Natural killer cell treated with Interleukin-12 subunit alpha and Interleukin-12 subunit beta and Interleukin-15 and Interleukin-18, amount 100 ng/mL, for 72 hours (primary cell): ENCODE results near the gene PTAR1. TPM values are rescaled to one million over a fixed set of nuclear protein-coding genes. Genes with fewer than 3 reads are reported as not detected.

Experiments
- ATAC-seq, 2 donors: fragments of 150-1000 bp; cut with Tn5 transposase in 1 of 2; sonication (Bioruptor Pico), chemical (Tn5 transposase) in 1 of 2; 2 replicates each; pipeline ENCODE4 v1.10.0; 2021
- DNase-seq: peaks from one replicate; pipeline ENCODE4 v3.0.0; 2022; ENCODE audit warnings: low spot score
- H3K27ac Mint-ChIP-seq, 2 donors: 1 replicate in 1 of 2; 2 replicates in 1 of 2; pipeline ENCODE4 v1.8.0; 2022; ENCODE audit warnings: mixed read lengths in 2 of 2, mild to moderate bottlenecking in 1 of 2, moderate library complexity in 1 of 2
- H3K27me3 Mint-ChIP-seq, 2 donors: 1 replicate in 1 of 2; 2 replicates in 1 of 2; pipeline ENCODE4 v1.8.0; 2022; ENCODE audit warnings: mixed read lengths in 2 of 2
- H3K36me3 Mint-ChIP-seq: one replicate; pipeline ENCODE4 v1.8.0; 2022; ENCODE audit warnings: mixed read lengths
- H3K4me1 Mint-ChIP-seq, 2 donors: 1 replicate in 1 of 2; 2 replicates in 1 of 2; pipeline ENCODE4 v1.8.0; 2022; ENCODE audit warnings: low read depth in 2 of 2, mixed read lengths in 2 of 2, mild to moderate bottlenecking in 1 of 2
- H3K4me3 Mint-ChIP-seq: one replicate; pipeline ENCODE4 v1.8.0; 2022; ENCODE audit warnings: mixed read lengths
- H3K9me3 Mint-ChIP-seq: 2 replicates; pipeline ENCODE4 v1.8.0; 2022; ENCODE audit warnings: mixed read lengths
- total RNA-seq, 2 donors: library from RNA; stranded (reverse); gene quantifications; one replicate each; pipeline ENCODE4 v1.2.3, GENCODE V29; 2022

The PTAR1 gene
- total RNA-seq, 2 donors from 2014 or later, result 34.8 to 52.1 TPM

DNA sequence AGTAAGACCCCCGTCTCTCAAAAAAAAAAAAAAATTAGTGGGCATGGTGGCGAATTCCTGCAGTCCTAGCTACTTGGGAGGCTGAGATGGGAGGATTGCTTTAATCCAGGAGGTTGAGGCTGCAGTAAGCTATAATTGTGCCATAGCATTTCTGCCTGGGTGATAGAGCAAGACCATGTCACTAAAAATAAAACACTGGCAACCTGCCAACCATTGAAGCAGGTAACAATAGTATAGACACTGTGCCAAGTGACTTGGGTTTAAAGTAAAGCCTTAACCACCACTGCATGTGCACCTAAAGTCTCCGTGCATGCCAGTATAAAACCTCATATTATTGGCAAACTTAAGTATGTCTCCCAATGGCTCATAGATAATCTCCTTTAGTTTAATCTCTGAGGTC, 84.2 kb downstream of the PTAR1 start:
- H3K27ac Mint-ChIP-seq, result no peak overlapping the region
- peaks cover 0 to 14% of the 10 kb centered on the region in 2 donors for H3K4me1 Mint-ChIP-seq
- H3K4me3 Mint-ChIP-seq, result no peak overlapping the region
- no peak for ATAC-seq
- no peaks in the 10 kb centered on the region for H3K9me3 Mint-ChIP-seq
- DNase-seq, result no peak
- no peaks in the 10 kb centered on the region for H3K36me3 Mint-ChIP-seq
- peaks cover 14 to 34% of the 10 kb centered on the region in 2 donors for H3K27me3 Mint-ChIP-seq

DNA sequence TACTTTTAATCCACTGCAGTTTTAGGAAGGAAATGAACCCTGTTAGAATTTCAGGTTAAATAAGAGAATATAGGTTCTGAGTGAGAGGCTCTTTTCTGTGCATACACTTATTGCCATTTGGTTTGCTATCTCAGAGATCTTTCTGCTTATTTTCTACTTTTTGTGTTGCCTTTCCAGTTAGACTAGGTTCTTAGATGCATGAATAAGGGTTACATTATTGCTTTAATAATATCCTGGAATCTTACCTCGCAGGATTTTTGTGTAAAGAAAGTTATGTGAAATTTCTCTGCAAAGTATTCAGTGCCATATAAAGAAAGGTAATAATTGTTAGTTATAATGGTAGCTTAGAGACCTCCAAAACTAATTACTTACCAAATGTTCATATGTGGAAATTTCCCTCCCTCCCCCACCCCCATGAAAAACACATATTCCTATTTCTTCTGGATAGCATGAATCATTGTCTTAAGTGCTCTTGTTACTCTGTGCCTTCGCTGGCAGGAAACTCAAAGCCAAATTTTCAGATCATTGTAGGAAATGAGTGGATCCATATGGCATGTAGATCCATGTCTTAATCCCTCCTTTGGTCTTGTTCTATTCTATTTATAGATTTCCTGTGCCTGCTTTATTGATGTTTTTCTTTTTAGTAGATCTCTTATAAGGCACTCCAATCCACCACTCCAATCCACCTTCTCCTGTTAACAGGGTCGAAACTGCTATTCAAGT, 84.9 kb downstream of the PTAR1 start:
- Mint-ChIP-seq H3K27me3 (peaks cover 17 to 41% of the 10 kb centered on the region in 2 donors), H3K36me3 (no peaks in the 10 kb centered on the region), H3K4me1 (peaks cover 0 to 14% of the 10 kb centered on the region in 2 donors), H3K27ac (no peak overlapping the region), H3K4me3 (no peak overlapping the region), H3K9me3 (no peaks in the 10 kb centered on the region)
- ATAC-seq (no peak), DNase-seq (no peak)

DNA sequence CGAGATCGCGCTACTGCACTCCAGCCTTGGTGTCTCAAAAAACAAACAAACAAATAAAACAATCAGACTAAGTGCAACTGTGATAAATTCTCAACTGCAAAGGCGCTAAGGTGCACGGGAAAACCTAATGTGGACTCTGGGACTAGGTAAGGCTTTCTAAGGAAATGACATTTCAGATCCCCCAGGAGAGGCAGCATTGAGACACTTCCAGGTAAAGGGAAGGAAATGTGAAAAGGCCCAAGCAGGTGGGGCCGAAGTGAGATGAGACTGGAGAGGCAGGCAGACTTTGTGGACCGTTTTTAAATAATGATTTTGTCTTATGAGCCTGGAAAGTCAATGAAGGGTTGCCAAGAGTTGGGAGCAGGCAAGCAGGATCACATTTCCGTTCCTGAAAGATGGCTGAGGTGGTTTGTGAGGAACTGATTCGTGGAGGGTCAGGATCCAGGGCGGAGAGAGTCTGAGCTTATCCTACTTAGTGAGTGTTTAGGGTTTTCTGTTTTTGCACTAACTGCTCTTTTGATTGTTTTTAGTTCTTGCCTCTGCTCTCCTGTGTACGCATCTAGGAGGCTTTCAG, 85.6 kb downstream of the PTAR1 start:
- no peak for DNase-seq
- H3K9me3 Mint-ChIP-seq, result no peaks in the 10 kb centered on the region
- peaks cover 0 to 14% of the 10 kb centered on the region in 2 donors for H3K4me1 Mint-ChIP-seq
- ATAC-seq, result no peak
- H3K27me3 Mint-ChIP-seq, result peaks cover 17 to 42% of the 10 kb centered on the region in 2 donors
- no peaks in the 10 kb centered on the region for H3K36me3 Mint-ChIP-seq
- H3K27ac Mint-ChIP-seq, result no peak overlapping the region
- H3K4me3 Mint-ChIP-seq, result no peak overlapping the region

DNA sequence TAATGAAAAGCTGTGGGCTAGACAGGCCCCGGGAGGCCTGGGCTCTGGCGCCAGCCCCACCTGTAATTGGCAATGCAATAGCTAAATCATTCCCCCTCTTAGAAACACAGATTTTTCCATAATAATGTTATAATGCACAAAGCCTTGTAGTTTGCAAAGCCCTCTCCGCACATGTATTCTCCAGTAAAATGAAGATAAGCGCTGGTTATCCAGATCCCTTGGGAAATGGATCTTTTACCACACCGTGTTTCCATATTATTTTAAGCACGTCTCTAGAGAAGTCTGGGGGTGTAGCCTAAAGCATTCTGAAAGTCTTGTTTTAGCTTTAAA, 86.5 kb downstream of the PTAR1 start:
- H3K9me3 Mint-ChIP-seq, result no peaks in the 10 kb centered on the region
- H3K4me1 Mint-ChIP-seq, result peaks cover 0 to 14% of the 10 kb centered on the region in 2 donors
- peak overlapping the region; percentile 77 for H3K4me3 Mint-ChIP-seq
- no peaks in the 10 kb centered on the region for H3K36me3 Mint-ChIP-seq
- ATAC-seq, result no peak
- peaks cover 14 to 36% of the 10 kb centered on the region in 2 donors for H3K27me3 Mint-ChIP-seq
- DNase-seq, result no peak
- no peak overlapping the region for H3K27ac Mint-ChIP-seq

DNA sequence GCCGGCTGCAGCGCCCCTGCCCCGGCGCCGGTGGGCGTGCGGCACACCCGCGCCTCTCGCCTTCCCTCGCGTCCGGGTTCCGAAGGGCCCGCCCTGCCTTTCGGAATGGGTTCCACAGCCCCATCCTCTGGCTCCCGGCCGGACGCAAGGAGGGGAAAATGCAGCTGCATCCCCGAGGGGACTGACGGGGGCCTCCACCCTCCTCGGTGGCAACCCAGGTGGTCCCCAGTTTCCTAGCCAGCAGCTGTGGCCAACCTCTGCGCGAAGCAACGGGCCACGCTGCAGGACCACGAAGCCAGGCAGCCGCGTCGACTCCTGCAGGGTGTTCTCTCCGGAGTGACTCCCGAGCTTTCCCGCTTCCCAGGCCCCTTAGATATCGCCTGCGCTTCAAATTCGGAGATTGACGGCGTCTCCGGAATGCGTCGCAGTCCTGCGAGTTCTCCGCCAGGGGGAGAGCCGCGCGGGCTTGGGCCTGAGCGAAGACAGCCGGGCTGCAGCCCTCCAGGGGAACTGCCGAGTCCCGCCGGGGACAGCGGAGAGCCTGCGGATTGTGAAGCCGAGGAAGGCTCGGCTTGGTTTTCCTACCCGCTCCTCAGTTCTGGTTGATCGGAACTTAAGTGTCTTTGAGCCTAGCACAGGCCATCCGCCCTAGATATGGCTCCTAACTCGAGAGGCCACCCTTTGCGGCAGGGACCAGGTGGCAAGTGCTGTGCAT, 87.1 kb downstream of the PTAR1 start:
- H3K9me3 Mint-ChIP-seq, result no peaks in the 10 kb centered on the region
- peak overlapping the region; percentile 77 for H3K4me3 Mint-ChIP-seq
- peaks cover 14 to 36% of the 10 kb centered on the region in 2 donors for H3K27me3 Mint-ChIP-seq
- DNase-seq, result peak; percentile 74
- H3K27ac Mint-ChIP-seq, result no peak overlapping the region
- peaks cover 0 to 14% of the 10 kb centered on the region in 2 donors for H3K4me1 Mint-ChIP-seq
- ATAC-seq, result peak; percentile 85 to 87
- H3K36me3 Mint-ChIP-seq, result no peaks in the 10 kb centered on the region

DNA sequence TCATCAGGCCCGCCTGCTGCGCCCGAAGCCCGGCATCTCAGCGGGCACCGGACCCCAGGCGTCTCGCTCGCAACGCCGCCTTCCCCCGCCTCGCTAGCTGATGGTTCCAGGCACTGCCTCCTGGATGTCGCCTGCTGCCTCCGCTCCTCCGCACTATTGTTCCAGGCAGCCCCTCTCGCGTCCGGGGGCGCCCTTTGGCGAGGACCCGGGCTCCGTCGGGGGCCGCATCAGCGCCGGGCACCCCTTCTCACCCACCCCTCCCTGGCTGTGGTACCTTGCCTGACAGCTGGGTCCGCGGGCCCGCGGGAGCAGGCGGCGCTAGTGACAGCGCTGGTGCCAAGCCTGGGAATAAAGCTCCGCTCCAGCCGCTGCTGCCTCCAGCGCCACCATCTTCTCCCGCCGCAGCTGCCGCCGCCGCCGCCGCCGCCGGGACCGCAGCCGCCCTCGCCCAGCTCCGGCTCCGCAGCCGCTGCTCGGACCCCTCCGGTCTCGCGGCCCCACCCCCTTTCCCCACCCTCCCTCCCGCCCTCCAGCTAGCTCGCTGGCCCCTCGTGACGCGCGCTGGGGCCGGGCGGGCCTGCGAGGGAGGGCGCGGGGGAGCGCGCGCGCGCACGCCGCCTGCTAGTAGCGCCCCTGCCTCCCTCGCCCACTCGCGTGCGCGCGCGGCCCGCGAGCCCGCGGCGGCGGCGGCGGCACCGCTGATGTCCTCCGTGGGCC, 87.8 kb downstream of the PTAR1 start, which contains the start of gene APBA1:
Gene APBA1 (minus strand): TSS at position 493 of the 717 bp plus-strand sequence.
- H3K27ac Mint-ChIP-seq, result no peak within 1 kb of the TSS
- H3K36me3 Mint-ChIP-seq, result no peaks in the 10 kb centered on the region
- peaks cover 14 to 34% of the 10 kb centered on the region in 2 donors for H3K27me3 Mint-ChIP-seq

DNA sequence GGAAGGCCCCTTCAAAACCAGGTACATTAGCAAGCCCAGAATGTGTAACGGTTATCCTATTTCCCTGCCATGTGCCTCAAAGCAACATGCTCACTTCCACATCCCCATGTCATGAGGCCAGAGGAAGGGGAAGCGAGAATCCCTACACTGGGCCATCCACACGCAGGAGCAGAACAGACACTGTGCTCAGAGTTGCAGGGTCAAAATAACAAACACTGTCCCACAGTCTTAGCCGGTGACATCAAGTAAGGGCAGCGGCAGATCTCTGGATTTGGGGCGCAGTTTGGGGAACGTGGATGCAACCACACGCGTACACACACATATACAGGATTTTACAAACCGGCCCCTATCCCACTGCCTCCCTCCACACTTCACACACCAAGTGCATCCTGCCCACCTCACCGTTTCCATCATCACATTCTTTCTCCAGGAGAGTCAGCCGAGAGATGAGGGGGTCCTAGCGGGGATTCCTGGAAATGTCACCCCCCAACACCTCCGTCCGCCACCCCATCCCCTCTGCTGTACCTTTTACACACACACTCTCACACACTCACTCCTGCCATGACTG, 88.4 kb downstream of the PTAR1 start:
- ATAC-seq, result peak in 1 of 2 donors; percentile 2
- no peak for DNase-seq
- H3K36me3 Mint-ChIP-seq, result no peaks in the 10 kb centered on the region
- H3K4me3 Mint-ChIP-seq, result peak overlapping the region; percentile 57
- no peaks in the 10 kb centered on the region for H3K9me3 Mint-ChIP-seq
- no peak overlapping the region for H3K27ac Mint-ChIP-seq
- peaks cover 14 to 28% of the 10 kb centered on the region in 2 donors for H3K27me3 Mint-ChIP-seq
- H3K4me1 Mint-ChIP-seq, result peaks cover 0 to 14% of the 10 kb centered on the region in 2 donors

More for the DNA sequence above, 87.8 kb downstream of the PTAR1 start, which contains the start of gene APBA1:
- DNase-seq, result peak; percentile 68
- no peaks in the 10 kb centered on the region for H3K9me3 Mint-ChIP-seq
- peaks cover 0 to 14% of the 10 kb centered on the region in 2 donors for H3K4me1 Mint-ChIP-seq
- peak within 1 kb of the TSS; percentile 77 for H3K4me3 Mint-ChIP-seq
- ATAC-seq, result peak; percentile 53 to 83

DNA sequence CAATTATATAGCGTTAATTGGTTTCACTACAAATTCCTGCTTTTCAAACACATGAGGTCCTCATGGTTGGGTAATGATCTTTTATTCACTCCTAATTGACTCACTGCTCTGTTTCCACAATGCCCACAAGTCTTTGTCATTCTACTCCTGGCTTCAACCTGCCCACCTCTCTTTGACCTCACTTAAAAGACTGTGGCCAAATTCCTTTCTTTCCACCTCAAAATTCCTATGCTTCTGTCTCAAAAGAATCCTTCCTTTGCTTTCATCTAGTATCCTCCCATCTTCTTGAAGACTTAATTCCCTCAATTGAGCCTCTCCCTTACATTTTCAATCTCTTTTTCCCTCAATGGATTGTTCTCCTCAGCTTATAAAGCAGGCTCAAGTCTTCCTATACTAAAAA, 92.5 kb downstream of the PTAR1 start:
- Mint-ChIP-seq H3K4me1 (peaks cover 0 to 3% of the 10 kb centered on the region in 2 donors), H3K27ac (no peak overlapping the region), H3K36me3 (no peaks in the 10 kb centered on the region), H3K27me3 (peaks cover 18 to 40% of the 10 kb centered on the region in 2 donors), H3K4me3 (no peak overlapping the region), H3K9me3 (no peaks in the 10 kb centered on the region)
- DNase-seq (no peak), ATAC-seq (no peak)

DNA sequence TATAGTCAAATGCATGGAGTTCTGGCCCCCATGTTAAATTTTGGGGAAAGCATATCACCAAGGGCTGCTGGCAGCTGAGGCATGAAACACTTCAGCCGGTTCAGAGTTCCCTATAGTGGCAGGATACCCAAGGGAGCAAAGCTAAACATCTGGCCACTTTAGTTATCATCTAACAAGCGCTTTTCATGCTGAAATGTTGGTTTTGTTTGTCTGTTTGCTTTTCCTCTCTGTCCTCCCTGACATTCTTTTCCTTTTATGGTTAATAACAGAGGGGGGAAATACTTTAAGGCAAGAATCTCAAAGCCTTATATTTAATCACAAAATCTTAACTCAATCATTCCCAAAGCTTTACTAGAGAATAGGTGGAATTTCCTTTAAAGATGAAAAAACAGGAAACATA, 99.5 kb downstream of the PTAR1 start:
- Mint-ChIP-seq H3K27ac (no peak overlapping the region), H3K36me3 (no peaks in the 10 kb centered on the region), H3K27me3 (peaks cover 24 to 45% of the 10 kb centered on the region in 2 donors), H3K9me3 (no peaks in the 10 kb centered on the region), H3K4me1 (no peaks in the 10 kb centered on the region), H3K4me3 (no peak overlapping the region)
- no peak for DNase-seq
- no peak for ATAC-seq

Other genes with a start within 250 kb of the PTAR1 start
- gene APBA1, start 87.6 kb downstream of the PTAR1 start, total RNA-seq, result 1 to 10 TPM in 1 of 2 donors, under 1 TPM in 1; 0.57 to 1.3 TPM
- gene CFAP95, start 60.8 kb upstream of the PTAR1 start, total RNA-seq, result not detected